Heart right ventricle (tissue), 16 donors: ENCODE results near the gene GLDN. TPM values are rescaled to one million over a fixed set of nuclear protein-coding genes. Genes with fewer than 3 reads are reported as not detected.

ENCODE experiments used
- ATAC-seq, 8 donors: fragments of 200-7000 bp; cut with Tn5 transposase; one replicate each; pipeline ENCODE4 v1.9.1; 2020; ENCODE audit warnings: mild to moderate bottlenecking in 8 of 8, moderate library complexity in 8 of 8, moderate number of reproducible peaks in 1 of 8
- DNase-seq, 2 donors: peaks; one replicate each; pipeline ENCODE4 v3.0.0-alpha.2; 2020
- H3K27ac ChIP-seq, 10 donors: fragments of 200-600 bp; sonication (generic) in 2 of 10; one replicate each; pipeline versions ENCODE4 v1.5.0 to v1.8.0; 2020 to 2022; ENCODE audit warnings: mild to moderate bottlenecking in 3 of 10
- H3K27me3 ChIP-seq, 7 donors: fragments of 200-600 bp; one replicate each; pipeline ENCODE4 v1.8.0; 2021 to 2022; ENCODE audit warnings: mild to moderate bottlenecking in 2 of 7
- H3K36me3 ChIP-seq, 9 donors: fragments of 200-600 bp; sonication (generic) in 1 of 9; one replicate each; pipeline versions ENCODE4 v1.5.0 to v1.8.0; 2020 to 2022; ENCODE audit warnings: mild to moderate bottlenecking in 2 of 9
- H3K4me1 ChIP-seq, 9 donors: fragments of 200-600 bp; sonication (generic) in 1 of 9; one replicate each; pipeline versions ENCODE4 v1.5.0 to v1.8.0; 2020 to 2022; ENCODE audit warnings: mild to moderate bottlenecking in 4 of 9
- H3K4me3 ChIP-seq, 10 donors: fragments of 200-600 bp; sonication (generic) in 2 of 10; one replicate each; pipeline versions ENCODE4 v1.5.0 to v1.8.0; 2020 to 2022; ENCODE audit warnings: mild to moderate bottlenecking in 7 of 10, moderate library complexity in 2 of 10
- H3K9me3 ChIP-seq, 11 donors: fragments of 200-600 bp in 10 of 11; sonication (generic) in 2 of 11; one replicate each; pipeline versions ENCODE4 v1.5.0 to v1.8.0; 2013 to 2022; ENCODE audit warnings: mild to moderate bottlenecking in 2 of 11, control low read depth in 1 of 11, moderate library complexity in 1 of 11
- WGBS, 2 donors: extraction: QIAGEN DNeasy Blood & Tissue Kit; methylation state at CpG; one replicate each; pipeline ENCODE4 v1.1.7; 2013; ENCODE audit warnings: inconsistent platforms in 1 of 2; 5-methylcytosine and 5-hydroxymethylcytosine counted together
- intact Hi-C, 10 donors: fragments of 100-400 bp; cut with DNase I; formaldehyde crosslinking; loops; one replicate each; pipeline versions ENCODE4 v1.11.1 to v1.14.2; 2022
- microRNA-seq, 2 donors: library from miRNA; unstranded; fragments of <30 nt; microRNA quantifications; one replicate each; pipeline ENCODE4 v1.2.0, GENCODE V29; 2021
- polyA plus RNA-seq, 2 donors: library from polyadenylated mRNA; stranded (reverse); fragments of 200-250 nt; gene quantifications; one replicate each; pipeline ENCODE4 v1.2.3, GENCODE V29; 2013
- total RNA-seq, 10 donors: library from RNA; stranded (reverse); fragmentation: NEBNext Ultra II Directional in 3 of 10; extraction: Animal tissue kit (Norgen Biotek cat#: 25700) in 3 of 10; gene quantifications; one replicate each; pipeline versions ENCODE4 v1.2.1 to v1.2.4, GENCODE V29; 2021 to 2023
- TF ChIP-seq, protein P1 (sequence below), 9 donors: fragments of 200-600 bp; sonication (generic) in 2 of 9; IDR thresholded peaks; one replicate each; pipeline versions ENCODE4 v1.5.0 to v1.8.0; 2021 to 2022; ENCODE audit warnings: antibody characterized with exemption in 9 of 9, mild to moderate bottlenecking in 5 of 9, moderate library complexity in 1 of 9
- donor health status: Arrhythmogenic right ventricular cardiomyopathy.
- donor health status: ischemic (EF 13 %, LVEDD 7.1; RV severe dilation, severe dysfunction).
- donor health status: healthy with polysubstance abuse.
- donor health status: DM: no; HTN: yes; CAD: no.
- donor health status: DM: no; HTN: no; CAD: no.
- donor health status: ischemic (EF 25% LVEDD 6.9; RV normal size, moderate dysfunction).
- donor health status: ischemic (EF 25% LVEDD 5.7; RV mildly dilated, moderate dysfunction).
- donor health status: healthy.
- donor health status: DM: yes; HTN: yes; CAD: no.
- donor health status: Ischemic cardiomyopathy.
- donor health status: ischemic (EF 35%, LVEDD 5.7; RV mildly dilated, moderate dysfunction).
- donor health status: nonischemic (EF 11% LVEDD 7.7; RV severe dilation, severe dysfunction).
- donor health status: DM: yes; HTN: yes; CAD: no.
- donor health status: PGD.
- donor health status: ischemic (EF 29% LVEDD 5.4; RV normal size, mild dysfunction).
- donor health status: nonischemic (EF 23%, LVEDD 6.1; RV moderate dilation, normal function).

GLDN gene
- total and polyA plus RNA-seq, 12 donors = 0.65 to 19.8 (median 10.9) TPM

DNA sequence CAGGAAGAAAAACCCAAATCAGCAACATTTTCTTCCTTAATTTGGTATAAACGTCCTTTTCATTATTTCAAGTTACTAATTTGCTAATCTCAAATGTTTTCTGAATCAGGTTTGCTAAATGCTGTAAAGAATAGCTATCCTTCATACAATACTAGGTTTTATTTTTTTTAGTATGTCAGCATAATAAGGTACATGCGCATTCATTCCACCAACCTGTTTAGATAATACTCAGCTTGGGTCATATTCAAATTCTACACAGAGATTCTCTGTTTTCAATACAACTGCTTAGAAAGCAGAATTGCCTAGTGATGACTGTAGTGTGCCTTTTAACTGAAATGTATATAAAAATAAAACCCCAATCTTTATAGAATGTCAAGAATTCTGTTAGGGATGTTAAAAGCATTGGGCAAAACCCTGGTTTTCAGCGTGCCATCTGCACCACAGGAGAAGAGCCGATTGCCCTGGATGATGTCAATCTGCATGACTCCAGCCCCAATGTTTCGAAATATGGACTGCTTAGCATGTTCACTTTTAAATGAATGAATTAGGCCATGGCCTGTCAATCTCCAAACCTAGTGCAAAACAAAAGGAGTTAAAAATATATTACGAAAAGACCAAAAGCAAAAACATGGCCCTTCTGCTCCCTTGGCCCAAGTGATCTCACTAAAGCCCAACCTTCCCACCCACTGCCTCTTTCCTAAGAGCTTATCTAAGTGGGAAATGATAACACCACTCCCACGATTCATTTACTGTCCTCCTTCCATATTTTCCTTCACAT, 107.4 kb downstream of the GLDN start:
- no peak overlapping the region for H3K4me3 ChIP-seq
- peaks cover 0 to 75% (median 25%) of the 10 kb centered on the region in 9 donors for H3K36me3 ChIP-seq
- no peaks in the 10 kb centered on the region for H3K27me3 ChIP-seq
- WGBS, 2 donors = 81 to 82% methylated on average over 7 of the region's 7 CpGs
- H3K27ac ChIP-seq = no peak overlapping the region
- H3K4me1 ChIP-seq = no peaks in the 10 kb centered on the region
- ATAC-seq = no peak
- TF ChIP-seq, protein P1, sequence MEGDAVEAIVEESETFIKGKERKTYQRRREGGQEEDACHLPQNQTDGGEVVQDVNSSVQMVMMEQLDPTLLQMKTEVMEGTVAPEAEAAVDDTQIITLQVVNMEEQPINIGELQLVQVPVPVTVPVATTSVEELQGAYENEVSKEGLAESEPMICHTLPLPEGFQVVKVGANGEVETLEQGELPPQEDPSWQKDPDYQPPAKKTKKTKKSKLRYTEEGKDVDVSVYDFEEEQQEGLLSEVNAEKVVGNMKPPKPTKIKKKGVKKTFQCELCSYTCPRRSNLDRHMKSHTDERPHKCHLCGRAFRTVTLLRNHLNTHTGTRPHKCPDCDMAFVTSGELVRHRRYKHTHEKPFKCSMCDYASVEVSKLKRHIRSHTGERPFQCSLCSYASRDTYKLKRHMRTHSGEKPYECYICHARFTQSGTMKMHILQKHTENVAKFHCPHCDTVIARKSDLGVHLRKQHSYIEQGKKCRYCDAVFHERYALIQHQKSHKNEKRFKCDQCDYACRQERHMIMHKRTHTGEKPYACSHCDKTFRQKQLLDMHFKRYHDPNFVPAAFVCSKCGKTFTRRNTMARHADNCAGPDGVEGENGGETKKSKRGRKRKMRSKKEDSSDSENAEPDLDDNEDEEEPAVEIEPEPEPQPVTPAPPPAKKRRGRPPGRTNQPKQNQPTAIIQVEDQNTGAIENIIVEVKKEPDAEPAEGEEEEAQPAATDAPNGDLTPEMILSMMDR (IDR thresholded peaks at IDR 0.05) = no peak
- DNase-seq = no peak
- intact Hi-C loops = no loop called here
- H3K9me3 ChIP-seq = no peaks in the 10 kb centered on the region

DNA sequence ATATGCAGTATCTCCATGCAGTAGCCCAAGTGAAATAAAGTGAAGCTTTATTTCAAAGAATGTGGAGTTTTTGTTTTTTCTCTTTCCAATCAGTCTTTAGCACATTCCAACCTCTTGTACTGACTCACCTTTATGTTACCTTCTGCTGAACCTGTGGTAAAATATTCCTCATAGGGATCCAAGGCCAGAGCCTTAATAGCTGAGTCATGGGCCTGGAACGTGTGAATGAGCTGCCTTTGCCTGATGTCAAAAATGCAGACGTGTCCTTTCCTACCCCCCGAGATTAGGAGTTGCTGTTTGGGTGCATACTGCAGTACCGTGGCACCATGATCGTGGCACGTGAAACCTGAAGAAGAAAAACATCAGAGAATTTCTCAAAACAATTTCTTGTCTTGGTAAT, 108.5 kb downstream of the GLDN start:
- TF ChIP-seq, protein P1 (IDR thresholded peaks at IDR 0.05) = no peak
- Histone ChIP-seq H3K4me3 (no peak overlapping the region), H3K27ac (no peak overlapping the region), H3K27me3 (no peaks in the 10 kb centered on the region), H3K36me3 (peaks cover 0 to 87% (median 25%) of the 10 kb centered on the region in 9 donors), H3K4me1 (no peaks in the 10 kb centered on the region), H3K9me3 (no peaks in the 10 kb centered on the region)
- WGBS, 2 donors = 71 to 74% methylated on average over 6 of the region's 6 CpGs
- DNase-seq (no peak), ATAC-seq (no peak)
- intact Hi-C loops = no loop called here

Small RNA genes lying within 50 kb of the gene (microRNA-seq; reads per million reads assigned to microRNA genes)
- gene MIR7973-1 (0 reads per million in 2 donors), gene MIR7973-2 (0 reads per million in 2 donors)

Other genes with a start within 250 kb of the GLDN start
- 1 to 10 TPM; 2.2 to 9.3 (median 3.4) TPM for gene TNFAIP8L3, start 246.7 kb upstream of the GLDN start, total RNA-seq
- 10 to 100 TPM in 1 of 2 donors, 1 to 10 TPM in 1; 1.3 to 14.4 TPM for gene TNFAIP8L3, start 246.7 kb upstream of the GLDN start, polyA plus RNA-seq
- gene CYP19A1, start 3.1 kb upstream of the GLDN start, total RNA-seq = 1 to 10 TPM in 3 of 10 donors, under 1 TPM in 4, not detected in 3; 0.26 to 1.9 (median 0.58) TPM
- gene CYP19A1, start 3.1 kb upstream of the GLDN start, polyA plus RNA-seq = under 1 TPM; 0.68 to 0.95 TPM